HuH-7.5 (cell line): ENCODE data around the gene RBFOX1.

ENCODE experiments used
- DNase-seq: peaks from one replicate; pipeline ENCODE4 v3.0.0; 2011; ENCODE audit warnings: low spot score

RBFOX1 gene

DNA sequence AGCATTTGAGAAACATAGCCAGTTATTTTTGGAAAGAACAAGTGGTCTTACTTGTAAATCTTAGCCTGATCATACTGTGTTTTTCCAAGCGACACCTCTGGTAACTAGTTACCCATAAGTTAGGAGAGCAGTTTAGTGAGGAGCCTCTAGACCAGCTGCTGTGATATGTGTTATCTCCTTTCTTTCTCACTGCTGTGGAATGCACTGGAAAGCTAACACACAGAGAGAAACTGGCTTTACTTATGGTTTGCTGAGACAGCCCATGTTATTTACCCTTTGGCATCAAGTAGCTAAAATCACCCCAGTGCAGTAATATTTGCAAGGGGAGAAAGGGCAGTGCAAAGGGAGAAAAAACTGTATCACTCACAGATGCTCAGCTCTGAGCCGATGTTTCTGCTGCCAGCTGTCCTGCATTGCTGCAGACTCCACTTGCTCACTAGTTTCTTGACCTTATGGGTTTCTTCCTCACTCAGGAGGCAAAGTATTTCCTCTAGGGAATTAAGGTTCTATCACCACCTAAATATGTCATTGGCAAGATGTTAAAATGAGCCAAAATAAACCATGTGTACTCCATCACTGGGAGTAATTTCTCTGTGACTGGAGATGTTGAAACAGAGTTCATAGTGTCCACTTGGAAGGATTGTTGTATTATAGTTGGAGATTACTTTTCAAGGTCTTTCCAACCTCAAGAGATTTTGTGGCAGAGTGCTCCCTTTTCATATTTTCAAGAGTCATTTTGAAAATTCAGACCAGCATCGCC is 2.3 kb downstream of the RBFOX1 start:
- DNase-seq, result no peak

DNA sequence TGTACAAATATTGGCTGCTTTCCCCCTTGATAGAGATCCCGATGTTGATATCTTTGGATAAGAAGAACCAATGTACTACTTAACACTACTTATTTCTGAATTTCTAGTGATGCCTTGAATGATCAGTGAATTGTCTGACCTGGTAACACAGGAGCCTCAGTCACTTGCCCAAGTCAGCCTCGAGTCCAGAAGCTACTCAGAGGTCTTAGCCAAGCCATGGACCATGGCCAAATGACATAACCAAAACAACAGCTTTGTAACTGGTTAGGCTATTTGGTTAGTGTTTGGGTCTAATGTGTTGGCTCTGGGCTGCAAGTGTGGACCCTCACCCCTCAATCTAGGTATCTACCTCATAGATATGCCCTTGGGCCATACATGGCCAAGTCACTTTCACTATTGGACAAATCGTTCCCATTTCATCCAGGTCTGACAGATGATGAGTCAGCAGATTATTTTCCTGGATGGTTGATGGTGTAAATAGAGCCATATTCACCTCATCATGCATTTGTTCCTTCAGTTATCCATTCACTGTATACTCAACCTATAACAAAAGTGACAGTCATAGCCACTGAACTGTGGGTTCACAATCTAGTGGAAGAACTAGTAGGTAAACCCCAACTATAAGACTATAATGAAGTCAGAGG is 3.5 kb downstream of the RBFOX1 start:
- DNase-seq, result no peak

DNA sequence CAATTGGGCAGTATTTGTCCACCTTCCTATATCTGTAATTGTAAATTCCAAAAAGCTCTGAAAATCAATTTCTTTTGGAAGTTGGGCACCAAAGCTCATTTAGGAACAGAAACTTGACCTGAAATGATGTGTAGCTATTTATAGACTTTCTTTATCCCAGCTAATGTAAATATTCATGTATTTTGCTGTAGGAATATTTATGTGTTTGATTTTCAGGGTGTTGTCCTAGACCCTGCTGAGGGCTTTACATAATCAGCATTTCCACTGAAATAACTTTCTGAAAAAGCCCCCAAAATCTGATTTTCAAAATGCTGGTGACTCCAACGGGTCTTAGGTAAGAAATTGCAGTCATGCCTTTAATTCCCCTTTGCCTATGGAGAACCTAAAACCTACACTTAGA is 4.1 kb downstream of the RBFOX1 start:
- DNase-seq, result no peak

DNA sequence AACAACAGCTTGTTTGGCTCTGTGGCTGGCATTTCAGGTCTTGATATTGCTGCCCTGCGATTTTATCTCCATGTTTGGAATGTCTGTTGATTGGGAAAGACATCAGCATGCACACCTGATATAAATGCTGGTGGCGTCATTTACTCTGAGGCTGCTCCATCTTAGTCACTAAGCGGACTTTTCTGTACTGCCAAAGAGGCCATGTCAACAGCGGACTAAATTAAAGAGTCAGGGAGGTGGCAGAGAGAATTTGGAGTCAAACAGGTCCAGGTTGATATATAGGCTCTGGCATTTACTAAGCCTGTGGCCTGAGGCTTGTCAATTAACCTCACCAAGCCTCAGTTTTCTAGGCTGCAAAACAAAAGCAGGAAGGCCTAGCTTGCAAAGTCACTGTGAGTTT is 6.2 kb downstream of the RBFOX1 start:
- no peak for DNase-seq

DNA sequence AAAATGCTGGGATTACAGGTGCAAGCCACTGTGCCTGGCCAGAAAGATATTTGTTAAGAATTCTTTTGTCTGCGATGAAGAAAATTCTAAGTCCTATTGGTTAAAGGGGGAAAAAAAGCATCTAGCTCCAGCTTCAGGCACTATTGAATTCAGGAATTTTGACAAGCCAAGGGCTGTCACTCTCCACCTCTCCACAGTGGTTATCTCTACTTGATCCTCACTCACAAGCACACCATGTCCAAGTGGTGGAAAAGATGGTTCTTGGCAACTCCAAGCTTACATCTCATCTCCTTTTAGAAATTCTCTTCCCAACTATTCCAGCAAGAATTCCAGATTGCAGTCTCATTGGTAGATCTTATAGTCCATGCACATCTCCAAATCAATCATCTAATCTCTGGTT is 7.1 kb downstream of the RBFOX1 start:
- no peak for DNase-seq

DNA sequence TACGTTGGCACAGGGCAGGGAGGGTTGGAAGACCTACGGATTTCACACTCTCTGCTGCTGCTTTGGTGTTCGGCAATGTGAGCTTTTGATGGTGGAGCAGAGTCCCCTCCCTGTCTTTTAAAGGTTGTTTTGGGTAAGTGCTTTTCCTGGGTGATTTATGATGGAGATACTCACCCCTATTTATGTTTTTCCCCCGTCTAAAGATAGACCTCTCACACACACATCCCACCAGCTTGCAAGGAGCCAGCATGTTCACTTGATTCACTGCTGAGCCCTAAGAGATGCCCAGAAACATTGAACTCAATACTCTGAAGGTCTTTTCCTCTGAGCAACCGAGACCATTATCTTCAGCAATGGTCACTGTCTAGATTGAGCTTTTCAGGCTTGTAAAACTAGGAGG is 8.3 kb downstream of the RBFOX1 start:
- no peak for DNase-seq

DNA sequence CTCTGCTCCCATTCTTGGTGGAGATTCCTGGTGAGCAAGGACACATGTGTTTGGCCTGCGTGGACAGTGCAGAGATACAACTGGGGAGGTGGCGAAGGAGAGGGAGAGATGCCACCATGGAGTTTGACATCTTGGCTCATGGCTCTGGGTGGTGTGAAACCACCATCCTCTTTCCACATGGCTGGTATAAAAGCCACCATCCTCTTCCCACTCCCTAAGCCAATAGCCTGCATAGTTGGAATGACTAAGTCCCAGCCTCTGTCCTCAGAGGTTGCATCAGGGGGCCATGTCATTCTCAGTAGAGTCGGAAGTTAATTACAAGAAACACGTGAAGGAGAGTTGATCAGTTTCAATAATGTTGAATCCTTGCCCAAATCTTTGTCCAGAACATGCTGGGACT is 10.0 kb downstream of the RBFOX1 start:
- DNase-seq, result no peak

DNA sequence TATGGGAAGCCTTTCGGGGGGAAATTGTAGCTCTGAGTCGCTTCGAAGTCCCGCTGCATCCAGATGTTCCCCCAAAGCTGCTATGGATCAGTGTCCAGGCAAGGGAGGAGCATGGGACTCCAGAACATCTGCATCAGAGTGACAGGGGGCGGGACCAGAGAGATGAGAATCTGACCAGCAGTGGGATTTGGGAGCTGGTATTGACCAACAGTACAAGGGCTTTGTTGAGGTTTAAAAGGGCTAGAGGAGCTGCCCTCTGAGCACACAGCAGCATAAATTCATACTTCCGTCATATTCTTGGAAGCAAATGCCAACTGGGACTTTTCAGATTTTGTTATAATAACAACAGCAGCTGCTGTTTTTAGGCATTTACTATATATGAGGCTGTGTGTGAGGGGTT is 10.6 kb downstream of the RBFOX1 start:
- DNase-seq, result no peak

DNA sequence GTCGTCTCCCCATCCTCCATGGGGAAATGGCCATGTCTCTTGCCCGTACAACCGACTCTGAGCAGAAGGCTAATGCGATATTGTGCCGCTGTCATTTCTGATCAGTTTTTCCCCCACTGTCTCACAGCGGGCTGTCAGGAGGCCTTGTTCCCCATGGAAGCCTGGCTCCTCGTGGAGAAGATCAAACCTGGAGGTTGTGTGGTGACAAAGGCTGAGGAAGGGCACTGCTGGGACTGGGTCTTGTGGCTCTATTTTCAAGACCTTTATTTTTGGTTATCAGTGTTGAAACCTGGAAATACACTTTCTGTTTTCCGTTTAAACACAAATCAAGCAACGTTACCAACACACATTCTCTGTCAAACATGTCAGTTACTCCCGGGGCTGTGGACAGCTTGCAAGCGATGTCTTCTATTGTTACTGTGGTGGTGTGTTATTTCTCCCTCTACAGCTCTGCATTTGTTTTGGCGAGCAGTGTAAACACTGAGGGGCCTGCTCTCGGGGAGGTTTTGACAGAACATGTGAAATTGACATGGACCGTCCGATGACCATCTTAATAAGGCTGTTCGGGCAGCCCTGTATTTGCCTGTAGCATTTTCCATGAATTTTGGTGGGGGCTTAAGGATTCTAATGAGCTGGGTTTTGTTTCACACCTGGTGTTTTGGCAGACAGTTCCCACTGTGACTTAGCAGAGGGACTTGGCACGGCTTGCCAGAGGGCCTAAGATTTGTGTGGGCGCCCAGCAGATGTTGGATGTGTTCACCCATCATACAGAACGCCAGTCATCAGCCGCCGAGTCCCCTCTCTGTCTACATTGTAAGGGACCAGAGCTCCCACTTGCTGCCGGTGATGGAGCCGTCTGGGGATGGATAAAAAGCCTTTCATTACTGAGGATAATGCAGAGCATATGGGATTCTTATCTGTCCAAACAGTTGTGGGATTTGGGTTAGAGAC is 12.5 kb downstream of the RBFOX1 start:
- DNase-seq, result no peak

DNA sequence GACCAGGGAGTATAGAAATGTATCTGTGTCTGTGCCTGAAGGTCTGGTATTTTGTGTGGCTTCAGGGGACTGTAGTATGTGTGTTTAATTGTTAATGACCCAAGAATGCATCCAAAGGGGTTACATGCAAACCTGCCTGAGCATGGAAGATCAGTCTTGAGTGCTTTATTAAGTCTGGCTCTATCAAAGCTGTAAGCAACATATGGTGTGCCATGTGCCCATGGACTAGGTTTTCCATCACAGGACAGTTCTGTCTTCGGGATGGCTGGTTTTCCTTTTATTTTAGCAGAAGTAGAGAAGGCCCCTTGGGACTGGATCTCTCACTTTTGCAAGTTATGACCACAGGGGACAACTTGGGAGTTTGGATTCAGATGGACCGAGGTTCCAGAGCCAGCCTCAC is 18.2 kb downstream of the RBFOX1 start:
- no peak for DNase-seq

DNA sequence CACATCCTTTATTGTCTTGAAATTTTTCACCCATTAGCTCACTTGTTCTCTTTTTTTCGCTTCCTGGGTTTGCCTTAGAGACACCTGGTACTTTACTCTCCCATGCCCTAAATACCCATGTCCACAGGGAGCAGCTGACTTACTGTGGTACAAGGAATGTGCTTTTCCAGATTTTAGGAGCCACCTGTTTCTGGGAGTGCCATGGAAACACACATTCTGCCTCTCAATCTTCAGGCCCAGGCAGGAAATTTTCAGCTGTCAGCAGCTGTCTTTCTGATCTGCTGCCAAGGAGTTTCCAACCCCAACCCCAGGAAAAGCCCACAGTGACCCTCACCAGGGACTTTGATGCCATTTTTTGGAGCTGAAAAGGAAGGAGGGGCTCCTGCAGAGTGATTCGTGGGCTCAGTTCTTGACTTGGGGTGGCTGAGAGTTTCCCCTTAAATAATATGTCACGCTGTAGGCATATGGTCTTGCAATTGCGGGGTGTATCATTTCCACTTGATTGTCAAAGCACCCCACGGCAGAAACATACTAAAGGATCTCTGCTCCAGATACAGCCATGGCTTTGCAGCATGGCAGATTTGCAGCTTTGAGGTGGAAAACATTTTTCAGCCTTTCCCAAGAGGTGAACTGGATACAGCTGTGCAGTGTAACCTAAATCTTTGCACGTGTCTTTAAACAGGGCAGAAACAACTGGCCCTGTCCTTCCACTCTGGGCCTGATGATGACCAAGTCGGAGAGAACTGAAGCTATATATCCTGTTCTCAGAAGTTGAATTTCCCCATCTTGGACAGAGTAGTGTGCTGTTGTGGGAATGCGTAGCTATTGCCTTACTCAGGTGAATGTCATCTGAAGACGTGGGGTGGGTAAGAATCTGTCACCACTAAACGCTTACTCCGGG is 19.2 kb downstream of the RBFOX1 start:
- DNase-seq, result no peak

DNA sequence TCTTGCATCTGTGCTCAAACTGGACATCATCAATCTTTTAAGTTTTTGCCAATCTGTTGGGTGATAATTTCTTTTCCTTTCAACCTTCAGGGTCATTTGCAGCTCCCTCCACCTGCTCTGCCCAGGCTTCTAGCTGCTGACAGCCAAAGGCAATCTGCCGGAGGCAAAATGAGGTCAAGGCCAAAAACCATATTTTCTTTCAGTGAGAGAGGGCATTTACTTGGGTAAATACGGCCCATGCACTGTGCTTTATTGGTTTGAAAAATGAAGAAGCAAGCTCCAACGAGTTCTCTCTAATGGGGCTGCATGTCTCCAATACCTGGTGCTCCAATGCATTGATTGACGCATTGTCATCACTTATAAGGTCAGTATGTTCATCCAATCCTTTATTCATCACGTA is 23.1 kb downstream of the RBFOX1 start:
- no peak for DNase-seq

DNA sequence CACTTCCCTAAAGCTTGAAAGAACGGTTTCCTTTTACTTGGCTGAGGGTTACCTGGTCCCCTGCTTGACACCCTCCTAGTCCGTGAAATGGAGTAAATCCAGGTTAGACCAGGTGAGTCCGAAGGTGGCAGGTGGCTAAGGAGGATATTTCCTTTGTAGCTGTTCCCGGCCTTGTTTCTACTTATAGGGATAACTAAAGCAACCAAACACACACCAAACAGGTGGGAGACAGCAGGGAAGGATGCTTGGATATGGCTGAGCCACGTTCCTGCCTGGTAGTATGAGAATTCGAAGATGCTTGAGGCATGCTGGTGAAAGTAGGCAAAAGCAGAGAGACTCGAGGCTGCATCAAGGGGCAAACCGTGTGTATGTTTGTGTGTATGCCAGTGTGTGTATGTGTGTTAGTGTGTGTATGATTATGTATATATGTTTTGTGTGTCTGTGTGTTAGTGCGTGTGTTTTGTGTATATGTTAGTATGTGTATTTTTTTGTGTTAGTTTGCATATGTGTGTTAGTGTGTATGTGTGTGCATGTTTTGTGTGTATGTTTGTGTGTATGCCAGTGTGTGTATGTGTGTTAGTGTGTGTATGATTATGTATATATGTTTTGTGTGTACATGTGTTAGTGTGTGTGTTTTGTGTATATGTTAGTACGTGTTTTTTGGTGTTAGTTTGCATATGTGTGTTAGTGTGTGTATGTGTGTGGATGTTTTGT is 28.9 kb downstream of the RBFOX1 start:
- no peak for DNase-seq

DNA sequence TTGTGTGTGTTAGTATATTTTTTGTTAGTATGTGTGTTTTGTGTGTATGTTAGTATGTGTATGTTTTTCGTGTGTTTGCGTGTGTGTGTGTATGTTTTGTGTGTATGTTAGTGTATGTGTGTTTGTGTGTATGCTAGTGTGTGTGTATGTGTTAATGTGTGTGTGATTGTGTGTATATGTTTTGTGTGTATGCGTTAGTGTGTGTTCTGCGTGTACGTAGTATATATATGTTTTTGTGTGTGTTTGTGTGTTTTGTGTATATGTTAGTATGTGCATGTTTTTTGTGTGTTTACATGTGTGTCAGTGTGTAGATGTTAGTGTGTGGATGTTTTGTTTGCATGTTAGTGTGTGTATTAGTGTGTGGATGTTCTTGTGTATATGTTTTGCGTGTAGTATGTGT is 29.6 kb downstream of the RBFOX1 start:
- no peak for DNase-seq

DNA sequence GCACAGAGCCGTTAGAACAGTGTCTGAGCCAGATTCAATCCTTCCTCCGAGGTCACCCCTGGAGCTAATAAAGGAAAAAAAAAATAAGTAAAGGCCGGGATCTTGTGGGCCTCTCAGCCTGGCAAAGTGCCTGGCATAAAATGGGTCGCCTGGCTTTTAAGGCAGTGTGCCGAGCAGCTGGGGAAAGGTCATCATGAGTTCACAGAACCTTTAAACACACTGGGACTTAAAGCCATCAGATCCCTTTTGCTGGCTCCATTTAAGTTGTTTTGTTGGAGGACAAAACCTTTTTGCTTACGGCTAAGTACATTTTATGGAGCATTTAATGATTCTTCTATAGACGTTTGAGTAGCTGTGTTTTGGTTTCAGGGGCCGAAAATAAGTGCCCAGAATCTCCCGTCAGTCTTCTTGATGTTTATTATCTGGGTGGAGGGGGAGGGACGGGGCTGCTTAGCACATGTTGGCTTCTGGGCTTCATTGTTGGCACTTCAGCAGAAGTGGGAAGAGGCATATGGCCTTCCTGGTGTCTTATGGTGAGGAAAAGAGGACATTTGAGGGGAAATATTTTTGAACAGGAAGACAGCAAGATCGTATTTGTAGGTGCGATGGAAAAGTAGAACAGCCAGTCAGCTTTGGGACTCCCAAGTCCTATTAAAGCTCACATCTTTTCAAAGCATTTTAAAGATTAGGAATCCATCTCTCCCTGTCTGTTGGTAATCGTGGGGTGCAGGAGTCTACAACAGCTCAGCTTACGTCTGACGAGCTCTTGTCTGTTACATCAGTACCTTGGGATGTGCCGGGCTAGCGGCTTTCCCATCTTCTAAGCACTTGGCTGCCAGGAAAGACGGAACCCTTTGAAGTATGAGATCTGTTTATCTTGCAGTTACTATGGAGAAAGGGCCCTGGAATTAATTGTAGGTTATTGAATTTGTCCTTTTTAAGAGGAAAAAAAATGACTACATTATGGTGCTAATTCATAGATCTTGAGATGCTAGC is 31.1 kb downstream of the RBFOX1 start:
- no peak for DNase-seq

DNA sequence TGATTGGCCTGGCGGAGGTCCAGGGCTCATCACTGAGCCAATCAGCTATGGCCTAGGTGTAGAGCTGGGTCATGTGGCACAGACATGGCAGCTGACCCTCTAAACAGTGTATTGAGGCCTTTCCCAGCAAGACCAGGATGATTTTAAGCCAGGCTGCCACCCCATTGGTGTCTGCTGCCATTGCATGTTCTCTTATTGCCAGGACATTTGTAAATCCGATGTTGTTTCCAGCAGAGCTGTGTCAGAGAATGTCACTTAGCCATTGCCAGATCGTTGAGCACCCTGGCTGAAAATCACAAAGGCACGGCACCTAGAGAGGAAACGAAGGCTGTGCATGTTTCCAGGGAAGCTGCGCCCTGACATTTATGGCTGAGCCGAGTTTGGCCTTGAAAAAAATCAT is 33.4 kb downstream of the RBFOX1 start:
- DNase-seq, result no peak

DNA sequence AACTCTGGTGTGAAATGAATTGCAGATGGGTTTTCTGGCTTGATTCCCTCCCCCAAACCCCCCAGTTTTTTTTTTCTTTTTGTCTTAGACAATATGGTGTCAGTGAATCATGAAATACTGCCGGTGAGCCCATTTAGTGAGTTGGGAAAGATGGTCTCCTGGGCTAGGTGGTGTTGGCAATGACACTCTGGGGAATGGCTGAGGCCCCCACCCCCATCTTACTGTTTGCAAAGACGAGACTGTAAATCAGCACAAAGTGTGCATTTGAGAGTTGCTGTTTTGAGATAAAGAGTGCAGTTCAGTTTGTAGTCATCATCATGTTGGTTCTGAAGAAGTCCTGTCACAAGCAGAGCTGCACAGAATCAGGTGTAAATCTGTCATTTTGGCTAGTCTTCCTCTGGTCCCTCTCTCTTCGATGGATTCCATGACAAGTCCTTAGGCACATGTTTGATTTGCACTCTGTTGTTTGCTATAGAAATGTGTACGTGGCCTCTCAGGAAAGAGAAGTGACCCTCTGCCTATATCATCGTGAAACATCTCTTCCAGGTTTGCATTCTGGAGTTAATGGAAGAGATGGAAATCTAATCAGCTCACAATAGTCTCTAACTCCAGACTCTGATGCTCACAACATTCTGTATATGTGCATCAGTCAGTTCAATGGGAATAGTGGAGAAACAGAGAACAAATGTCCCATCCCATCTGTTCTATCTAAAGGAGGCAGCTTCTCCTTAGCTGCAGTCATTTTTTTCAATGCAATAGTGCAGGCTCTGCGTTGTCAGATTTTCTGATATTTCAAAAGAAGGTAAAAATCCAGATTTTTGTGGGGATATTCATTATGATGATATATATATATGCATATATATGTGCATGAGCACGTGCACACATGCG is 34.6 kb downstream of the RBFOX1 start:
- no peak for DNase-seq

DNA sequence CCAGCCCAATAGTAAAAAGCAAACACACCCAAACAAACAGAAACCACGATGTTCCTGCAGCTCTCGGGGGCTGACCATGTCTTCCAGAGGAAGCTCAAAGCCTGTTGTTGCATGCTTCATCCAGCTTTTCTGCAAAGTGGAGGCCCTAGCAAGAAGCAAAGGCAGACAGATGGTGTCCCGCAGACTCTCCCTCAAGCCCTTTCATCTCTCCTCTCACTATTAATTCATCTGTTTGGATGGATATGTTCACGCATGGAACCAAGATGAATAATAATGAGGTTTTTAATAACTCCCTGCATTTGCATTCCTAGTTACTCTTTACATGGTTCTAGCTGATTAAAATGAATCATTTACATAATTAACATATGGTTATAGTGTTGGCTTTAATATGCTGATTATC is 36.6 kb downstream of the RBFOX1 start:
- no peak for DNase-seq

DNA sequence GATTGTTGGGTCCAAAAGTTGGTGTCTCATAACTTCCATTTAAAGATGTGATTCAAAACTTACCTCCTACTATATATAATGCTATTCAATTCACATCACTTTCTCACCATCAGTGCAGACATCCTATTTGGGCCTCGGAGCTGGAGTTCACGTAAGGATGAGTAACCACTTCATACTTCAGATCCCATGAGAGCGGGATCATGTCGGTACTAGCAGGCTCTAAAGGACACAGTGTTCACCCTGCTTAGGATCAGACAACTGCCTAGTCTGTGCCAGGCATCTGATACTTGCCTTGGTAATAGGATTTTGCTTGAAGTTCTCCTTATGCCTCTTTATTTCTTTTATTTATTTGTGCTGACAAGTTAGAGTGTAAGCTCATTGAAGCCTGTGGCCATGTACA is 39.5 kb downstream of the RBFOX1 start:
- no peak for DNase-seq
